SU-DHL-6 (cell line): ENCODE results near the gene TMPRSS4.

ENCODE experiments used
- CTCF ChIP-seq: fragments of 200-600 bp; sonication (generic); IDR thresholded peaks from one replicate; pipeline ENCODE4 v1.5.1; 2017; ENCODE audit warnings: antibody characterized with exemption, mild to moderate bottlenecking, low read length, moderate library complexity; ENCODE audit not compliant: insufficient read depth, poor library complexity, severe bottlenecking
- EZH2phosphoT487 ChIP-seq: fragments of 200-600 bp; sonication (generic), shearing (Covaris generic); conservative IDR thresholded peaks from 2 replicates; pipeline ENCODE4 v1.6.1; 2018; ENCODE audit warnings: mild to moderate bottlenecking, antibody characterized with exemption, low read length, moderate library complexity, mixed read lengths

- TF ChIP-seq CTCF = no peak
- no peak for TF ChIP-seq EZH2phosphoT487
These were observed 34.8 kb downstream of the TMPRSS4 start for GRCh38 chr11:118111744-118112035.
